Coronary artery (tissue), 2 donors: ENCODE measurements around the gene GAS7.

Experiments
- DNase-seq: peaks from one replicate; pipeline ENCODE4 v3.0.0-alpha.2; 2017; ENCODE audit warnings: low spot score
- H3K27ac ChIP-seq, 2 donors: fragments of 200-600 bp; sonication (generic); one replicate each; pipeline ENCODE4 v1.5.1; 2016 to 2019
- H3K4me3 ChIP-seq: fragments of 200-600 bp; sonication (generic); 2 replicates; pipeline ENCODE4 v1.5.1; 2016; ENCODE audit warnings: mild to moderate bottlenecking, moderate library complexity
- TF ChIP-seq, protein P1 (sequence below): fragments of 200-600 bp; sonication (generic); IDR thresholded peaks from one replicate; pipeline ENCODE4 v1.5.1; 2019; ENCODE audit warnings: antibody characterized with exemption

Gene GAS7

DNA sequence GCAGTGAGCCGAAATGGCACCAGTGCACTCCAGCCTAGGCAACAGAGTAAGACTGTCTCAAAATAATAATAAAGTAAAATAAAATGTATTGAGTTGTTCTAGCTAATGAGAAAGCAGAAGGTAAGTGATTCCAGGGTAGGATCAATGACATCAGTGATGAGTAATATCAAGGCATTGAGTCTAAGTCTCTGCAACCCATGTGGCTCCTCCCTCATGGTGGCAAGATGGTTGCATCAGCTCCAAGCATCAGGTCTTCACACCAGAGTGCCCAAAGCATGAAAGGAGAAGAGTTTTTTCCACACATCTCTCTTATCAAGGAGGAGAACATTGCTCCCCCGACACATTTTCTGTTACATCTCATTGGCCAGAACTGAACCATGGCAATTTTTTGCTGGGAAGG, 34.8 kb upstream of the GAS7 start:
- TF ChIP-seq, protein P1, sequence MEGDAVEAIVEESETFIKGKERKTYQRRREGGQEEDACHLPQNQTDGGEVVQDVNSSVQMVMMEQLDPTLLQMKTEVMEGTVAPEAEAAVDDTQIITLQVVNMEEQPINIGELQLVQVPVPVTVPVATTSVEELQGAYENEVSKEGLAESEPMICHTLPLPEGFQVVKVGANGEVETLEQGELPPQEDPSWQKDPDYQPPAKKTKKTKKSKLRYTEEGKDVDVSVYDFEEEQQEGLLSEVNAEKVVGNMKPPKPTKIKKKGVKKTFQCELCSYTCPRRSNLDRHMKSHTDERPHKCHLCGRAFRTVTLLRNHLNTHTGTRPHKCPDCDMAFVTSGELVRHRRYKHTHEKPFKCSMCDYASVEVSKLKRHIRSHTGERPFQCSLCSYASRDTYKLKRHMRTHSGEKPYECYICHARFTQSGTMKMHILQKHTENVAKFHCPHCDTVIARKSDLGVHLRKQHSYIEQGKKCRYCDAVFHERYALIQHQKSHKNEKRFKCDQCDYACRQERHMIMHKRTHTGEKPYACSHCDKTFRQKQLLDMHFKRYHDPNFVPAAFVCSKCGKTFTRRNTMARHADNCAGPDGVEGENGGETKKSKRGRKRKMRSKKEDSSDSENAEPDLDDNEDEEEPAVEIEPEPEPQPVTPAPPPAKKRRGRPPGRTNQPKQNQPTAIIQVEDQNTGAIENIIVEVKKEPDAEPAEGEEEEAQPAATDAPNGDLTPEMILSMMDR = no peak
- Histone ChIP-seq H3K4me3 (no peak overlapping the region), H3K27ac (no peak overlapping the region)
- DNase-seq = no peak

DNA sequence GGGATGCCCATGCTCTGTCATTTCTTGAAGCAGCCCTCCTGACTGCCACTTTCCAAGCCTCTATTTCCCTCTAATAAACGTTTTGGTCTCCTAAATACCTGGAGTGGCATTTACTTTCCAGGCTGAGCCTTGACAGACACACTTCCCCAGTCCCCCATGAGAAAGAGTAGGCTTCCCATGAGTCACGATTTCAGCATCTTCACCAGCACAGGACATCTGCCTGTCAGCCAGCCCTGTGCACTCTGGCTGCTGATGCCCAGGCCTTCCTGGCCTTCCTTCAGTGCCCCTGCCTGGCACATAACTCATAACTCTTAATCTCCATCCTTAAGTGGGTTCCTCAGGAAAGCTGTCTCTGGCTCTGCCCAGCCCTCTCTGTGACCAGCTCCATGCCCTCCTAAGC, 30.8 kb upstream of the GAS7 start:
- TF ChIP-seq, protein P1 = no peak
- no peak overlapping the region for H3K27ac ChIP-seq
- H3K4me3 ChIP-seq = no peak overlapping the region
- no peak for DNase-seq

DNA sequence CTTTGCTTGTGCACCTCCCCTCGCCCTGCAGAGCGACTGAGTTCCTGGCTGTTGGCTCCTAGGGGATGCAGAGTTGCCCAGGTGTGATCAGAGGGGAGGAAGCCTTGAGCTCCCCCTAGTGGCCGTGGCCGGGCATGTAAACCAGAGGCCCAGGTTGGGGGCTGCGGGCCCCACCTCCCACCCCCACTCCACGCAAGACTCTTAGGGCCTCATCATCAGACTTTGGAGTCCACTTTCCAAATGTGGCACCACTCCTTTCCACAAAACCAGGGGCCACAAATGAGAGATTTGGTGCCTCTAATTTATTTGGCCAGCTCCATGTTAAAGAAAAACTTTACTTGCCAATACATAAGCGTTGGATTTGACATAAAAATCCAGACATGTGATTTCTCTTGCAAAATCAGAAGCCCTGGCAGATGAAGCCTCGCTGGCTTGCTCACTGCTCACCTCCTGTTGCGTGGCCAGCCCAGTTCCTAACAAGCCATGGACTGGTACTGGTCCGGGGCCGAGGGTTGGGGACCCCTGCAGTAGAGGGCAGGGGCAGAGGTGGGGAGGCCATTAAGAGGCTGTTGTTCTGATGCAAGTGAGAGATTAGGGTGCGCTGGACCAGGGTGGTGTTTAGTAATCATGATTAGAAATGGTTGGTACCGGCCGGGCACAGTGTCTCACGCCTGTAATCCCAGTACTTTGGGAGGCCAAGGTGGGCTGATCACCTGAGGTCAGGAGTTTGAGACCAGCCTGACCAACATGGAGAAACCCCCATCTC, 28.7 kb upstream of the GAS7 start:
- DNase-seq = no peak
- TF ChIP-seq, protein P1 = peak; percentile 42

DNA sequence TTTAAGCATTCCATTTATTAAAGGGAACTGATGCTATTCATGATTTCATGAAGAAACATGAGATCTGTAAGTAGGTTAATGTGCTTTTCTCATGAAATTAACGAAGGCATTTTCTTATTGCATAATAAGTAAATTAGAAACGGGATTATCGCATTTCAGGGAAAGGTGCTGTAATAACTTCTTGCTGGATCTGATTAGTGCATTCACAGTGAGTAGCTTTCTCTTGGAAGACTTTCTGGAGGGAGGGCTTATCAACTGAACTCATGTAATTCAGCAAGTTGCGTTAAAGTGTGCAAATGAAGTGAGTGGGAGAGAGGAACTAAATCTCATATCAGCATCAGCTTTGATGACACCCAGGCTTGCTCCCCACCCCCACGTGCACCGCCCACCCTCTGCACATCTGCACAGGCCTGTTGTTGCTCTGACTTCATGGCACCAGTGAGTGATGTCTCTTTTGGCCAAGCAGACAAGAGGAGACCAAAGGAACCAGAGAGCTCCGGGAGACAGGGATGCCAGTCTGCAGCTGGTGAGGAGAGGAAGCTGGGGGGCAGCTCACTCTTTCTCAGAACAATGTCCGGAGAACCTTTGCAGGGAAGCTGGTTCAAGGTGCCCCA, 26.3 kb upstream of the GAS7 start:
- DNase-seq = no peak
- no peak overlapping the region for H3K27ac ChIP-seq
- no peak overlapping the region for H3K4me3 ChIP-seq
- TF ChIP-seq, protein P1 = no peak

More for the DNA sequence above, 28.7 kb upstream of the GAS7 start:
- H3K27ac ChIP-seq = no peak overlapping the region
- H3K4me3 ChIP-seq = no peak overlapping the region

DNA sequence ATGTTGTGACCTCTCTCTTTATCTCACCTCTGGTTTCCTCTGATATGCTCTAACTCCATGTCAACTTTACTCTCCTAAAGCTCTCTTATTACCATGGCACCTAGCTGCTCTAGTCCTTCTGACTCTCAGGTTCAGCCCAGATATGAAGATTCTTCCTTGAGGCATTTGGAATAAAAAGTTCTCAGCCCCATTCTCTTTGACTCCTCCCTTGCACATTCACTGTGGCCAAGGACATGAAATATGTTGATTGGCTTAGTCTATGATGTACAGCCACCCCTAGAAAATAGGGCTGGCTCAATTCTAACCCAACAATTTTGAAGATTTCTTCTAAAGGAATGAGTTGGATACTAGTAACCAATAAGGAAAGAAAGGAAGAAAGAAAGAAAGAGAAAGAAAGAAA, 20.8 kb upstream of the GAS7 start:
- H3K4me3 ChIP-seq = no peak overlapping the region
- no peak overlapping the region for H3K27ac ChIP-seq
- no peak for DNase-seq
- TF ChIP-seq, protein P1 = no peak

DNA sequence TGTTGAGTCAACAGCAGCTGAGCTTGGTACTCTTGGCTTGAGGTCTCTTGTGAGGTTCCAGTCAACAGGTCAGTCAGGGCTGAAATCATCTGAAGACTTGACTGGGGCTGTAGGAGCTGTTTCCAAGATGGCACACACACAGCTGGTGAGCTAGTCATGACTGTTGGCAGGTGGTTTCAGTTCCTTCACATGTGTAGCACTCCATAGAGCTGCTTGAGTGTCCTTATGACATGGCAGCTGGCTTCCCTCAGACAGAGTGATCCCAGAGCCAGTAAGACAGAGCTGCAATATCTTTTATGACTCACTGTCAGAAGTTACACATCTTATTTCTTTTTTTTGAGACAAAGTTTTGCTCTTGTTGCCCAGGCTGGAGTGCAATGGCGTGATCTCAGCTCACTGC, 19.5 kb upstream of the GAS7 start:
- no peak overlapping the region for H3K4me3 ChIP-seq
- TF ChIP-seq, protein P1 = no peak
- DNase-seq = no peak

More for the DNA sequence above, 19.5 kb upstream of the GAS7 start:
- H3K27ac ChIP-seq = no peak overlapping the region
